NCI-H69 (cell line): ENCODE results near the gene SCGB2A2.

Experiments
- DNase-seq: peaks from one replicate; lab custom pipeline; 2025; lab: John Stamatoyannopoulos, UW

SCGB2A2 gene

GRCh38 chr11:62306227-62306626 lies 36.3 kb downstream of the SCGB2A2 start:
- DNase-seq, result no peak

GRCh38 chr11:62307950-62308349 lies 38.0 kb downstream of the SCGB2A2 start:
- no peak for DNase-seq

GRCh38 chr11:62309991-62310390 lies 40.0 kb downstream of the SCGB2A2 start:
- no peak for DNase-seq

- peak; percentile 72 for DNase-seq
These were observed 45.5 kb downstream of the SCGB2A2 start for GRCh38 chr11:62315431-62315830.

- no peak for DNase-seq
These were observed 52.6 kb downstream of the SCGB2A2 start for GRCh38 chr11:62322524-62322923.
